Body of pancreas (tissue), 4 donors: ENCODE data around the gene DIP2A. TPM values are rescaled to one million over a fixed set of nuclear protein-coding genes. Genes with fewer than 3 reads are reported as not detected.

ENCODE experiments used
- ATAC-seq: fragments of 150-250 bp; one replicate; pipeline ENCODE4 v1.9.1; 2016
- DNase-seq, 4 donors: peaks; one replicate each; pipeline ENCODE4 v3.0.0-alpha.2; 2019
- H3K27ac ChIP-seq, 4 donors: fragments of 200-600 bp; sonication (generic); 1 replicate in 3 of 4; 2 replicates in 1 of 4; pipeline versions ENCODE4 v1.5.1 to v1.6.1; 2016 to 2019; ENCODE audit warnings: mild to moderate bottlenecking in 1 of 4, mixed read lengths in 1 of 4, moderate library complexity in 1 of 4
- H3K27me3 ChIP-seq, 2 donors: fragments of 200-600 bp; sonication (generic); one replicate each; pipeline ENCODE4 v1.6.0; 2016; ENCODE audit warnings: mild to moderate bottlenecking in 1 of 2
- H3K36me3 ChIP-seq, 2 donors: fragments of 200-600 bp; sonication (generic); replicated peaks in 1 of 2; 2 replicates each; pipeline ENCODE4 v1.5.1; 2016; ENCODE audit warnings: low read depth in 2 of 2; ENCODE audit not compliant: insufficient read depth in 1 of 2
- H3K4me1 ChIP-seq: fragments of 200-600 bp; sonication (generic); one replicate; pipeline ENCODE4 v1.6.0; 2016
- H3K4me3 ChIP-seq, 2 donors: fragments of 200-600 bp; sonication (generic); 1 replicate in 1 of 2; 2 replicates in 1 of 2; pipeline ENCODE4 v1.5.1; 2016 to 2019
- H3K9me3 ChIP-seq, 3 donors: fragments of 200-600 bp; sonication (generic); 1 replicate in 2 of 3; 2 replicates in 1 of 3; pipeline ENCODE4 v1.5.1; 2016
- CTCF ChIP-seq, 7 experiments: fragments of 450-650 bp in 4 of 7; fragments of 200-600 bp in 3 of 7; sonication (generic) in 3 of 7; IDR thresholded peaks; one replicate each; pipeline ENCODE4 v1.5.1; 2016 to 2019; ENCODE audit warnings: antibody characterized with exemption in 7 of 7
- POLR2A ChIP-seq, 3 donors: fragments of 450-650 bp; IDR thresholded peaks; one replicate each; pipeline ENCODE4 v1.6.1; 2016; ENCODE audit warnings: antibody characterized with exemption in 3 of 3, mild to moderate bottlenecking in 2 of 3
- WGBS, 2 donors: methylation state at CpG; one replicate each; pipeline ENCODE4 v1.1.5; 2017; 5-methylcytosine and 5-hydroxymethylcytosine counted together
- intact Hi-C: fragments of 100-400 bp; cut with DNase I; formaldehyde crosslinking; loops from one replicate; pipeline ENCODE4 v1.15.1; 2023
- total RNA-seq, 2 donors: library from RNA; depleted of rRNA; stranded (reverse); fragments of >200 nt; gene quantifications; one replicate each; pipeline ENCODE4 v1.1.0, GENCODE V29; 2016

The DIP2A gene
- total RNA-seq, 2 donors from 2014 or later: 28.5 to 44.2 TPM

DNA sequence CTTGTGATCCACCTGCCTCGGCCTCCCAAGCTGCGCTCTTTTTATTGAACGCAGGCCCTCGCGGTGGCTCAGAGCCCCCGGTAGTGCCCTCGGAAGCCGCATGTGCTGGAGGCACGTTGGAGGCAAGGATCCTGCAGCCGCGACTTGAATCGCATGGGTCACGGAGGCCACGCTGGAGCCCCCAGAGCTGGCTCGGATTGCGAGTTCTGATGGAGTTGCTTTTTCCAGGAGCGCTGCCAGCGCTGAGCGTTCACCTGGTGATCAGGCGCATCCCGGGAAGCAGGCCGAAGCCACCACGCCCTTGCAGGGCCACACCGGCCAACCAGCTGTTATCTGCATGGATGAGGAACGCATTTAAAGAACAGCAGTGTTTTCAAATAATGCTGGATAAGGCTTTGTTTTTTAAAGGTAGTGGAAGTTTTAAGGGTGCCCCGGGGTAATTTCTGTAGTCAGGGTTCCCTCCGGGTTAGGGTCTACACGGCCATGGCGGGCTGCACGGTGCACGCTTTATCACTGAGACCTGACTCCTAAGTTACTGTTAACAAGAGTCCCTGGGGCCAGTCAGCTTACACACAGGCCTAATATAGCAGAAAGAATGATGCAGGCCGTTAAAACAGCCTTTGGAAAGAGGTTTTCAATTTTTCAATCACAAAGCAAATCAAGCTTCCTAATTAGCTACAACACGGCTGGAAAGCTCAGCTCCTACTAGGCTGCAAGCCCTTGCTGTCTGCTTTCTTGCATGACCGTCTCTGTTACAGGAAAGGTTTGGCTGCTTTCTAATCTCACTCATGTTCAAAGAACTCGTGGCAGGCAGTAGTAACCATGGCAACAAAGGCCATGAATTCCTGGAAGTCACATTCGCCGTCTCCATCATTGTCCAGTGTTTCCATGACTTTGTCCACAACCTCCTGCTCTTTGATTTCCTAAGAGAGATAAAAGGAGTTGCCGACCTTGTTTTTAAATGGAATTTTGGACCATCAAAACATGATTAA is 140.2 kb downstream of the DIP2A start:
- Histone ChIP-seq H3K9me3 (peaks cover 0 to 9% (median 0%) of the 10 kb centered on the region in 3 donors), H3K36me3 (no peaks in the 10 kb centered on the region), H3K27me3 (no peaks in the 10 kb centered on the region), H3K4me1 (peaks cover 10% of the 10 kb centered on the region), H3K27ac (no peak overlapping the region), H3K4me3 (no peak overlapping the region)
- ATAC-seq (no peak), DNase-seq (peak in 2 of 4 donors; percentile 24 to 40)
- TF ChIP-seq POLR2A (IDR thresholded peaks at IDR 0.05) (no peak), CTCF (IDR thresholded peaks at IDR 0.05) (no peak)
- 76 to 79% methylated on average over 34 to 38 of the region's 38 CpGs for WGBS, 2 donors
- intact Hi-C loops: no loop called here

DNA sequence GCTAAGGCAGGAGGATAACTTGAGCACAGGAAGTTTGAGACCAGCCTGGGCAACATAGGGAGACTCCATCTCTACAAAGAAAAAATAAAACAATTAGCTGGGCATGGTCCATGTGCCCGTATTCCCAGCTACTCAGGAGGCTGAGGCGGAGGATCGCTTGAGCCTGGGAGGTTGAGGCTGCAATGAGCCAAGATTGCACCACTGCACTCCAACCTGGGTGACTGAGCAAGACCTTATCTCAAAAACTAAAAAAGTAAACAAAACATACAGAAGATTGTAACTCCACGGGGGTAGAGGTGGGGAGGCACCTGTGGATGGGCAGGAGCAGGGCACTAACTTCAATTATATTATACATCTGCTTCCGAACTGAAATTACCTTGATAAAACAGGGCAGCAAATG is 141.6 kb downstream of the DIP2A start:
- H3K36me3 ChIP-seq: no peaks in the 10 kb centered on the region
- TF ChIP-seq CTCF (IDR thresholded peaks at IDR 0.05) (no peak), POLR2A (IDR thresholded peaks at IDR 0.05) (no peak)
- DNase-seq (no peak), ATAC-seq (no peak)
- no peaks in the 10 kb centered on the region for H3K27me3 ChIP-seq
- no peak overlapping the region for H3K27ac ChIP-seq
- H3K4me3 ChIP-seq: no peak overlapping the region
- intact Hi-C loops: no loop called here
- H3K4me1 ChIP-seq: peaks cover 10% of the 10 kb centered on the region
- 60 to 76% methylated on average over 5 of the region's 5 CpGs for WGBS, 2 donors
- H3K9me3 ChIP-seq: no peaks in the 10 kb centered on the region

DNA sequence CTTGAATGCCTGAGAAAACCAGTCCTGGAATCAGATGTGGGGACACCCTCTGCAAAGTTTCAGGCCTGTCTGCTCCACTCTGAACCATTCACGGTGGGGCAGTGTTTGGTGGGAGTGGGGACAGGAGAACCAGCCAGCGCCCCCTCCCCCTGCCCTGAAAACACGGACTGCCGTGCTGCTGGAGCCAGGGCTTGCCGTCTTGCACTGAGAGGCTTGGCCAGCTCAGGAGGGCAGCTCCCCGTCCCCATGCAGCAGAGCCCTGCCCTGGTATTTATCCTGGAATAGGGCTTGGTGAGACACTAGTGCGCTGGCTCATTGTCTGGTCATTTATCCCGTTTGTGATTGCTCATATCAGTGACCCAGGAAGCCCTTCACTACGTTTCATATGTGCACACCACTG is 142.3 kb downstream of the DIP2A start:
- Histone ChIP-seq H3K4me3 (no peak overlapping the region), H3K9me3 (no peaks in the 10 kb centered on the region), H3K36me3 (no peaks in the 10 kb centered on the region), H3K4me1 (peaks cover 10% of the 10 kb centered on the region), H3K27ac (no peak overlapping the region), H3K27me3 (no peaks in the 10 kb centered on the region)
- intact Hi-C loops: no loop called here
- 38 to 56% methylated on average over 3 to 9 of the region's 9 CpGs for WGBS, 2 donors
- DNase-seq: no peak
- TF ChIP-seq CTCF (IDR thresholded peaks at IDR 0.05) (no peak), POLR2A (IDR thresholded peaks at IDR 0.05) (no peak)
- ATAC-seq: no peak

GRCh38 chr21:46603228-46603627 is 144.5 kb downstream of the DIP2A start:
- no peak overlapping the region for H3K4me3 ChIP-seq

More at GRCh38 chr21:46603228-46603627, 144.5 kb downstream of the DIP2A start:
- intact Hi-C loops: no loop called here
- Histone ChIP-seq H3K27me3 (no peaks in the 10 kb centered on the region), H3K9me3 (no peaks in the 10 kb centered on the region), H3K36me3 (no peaks in the 10 kb centered on the region), H3K4me1 (peaks cover 10% of the 10 kb centered on the region), H3K27ac (no peak overlapping the region)
- no peak for ATAC-seq
- 34 to 41% methylated on average over 8 to 9 of the region's 9 CpGs for WGBS, 2 donors
- no peak for TF ChIP-seq CTCF (IDR thresholded peaks at IDR 0.05)
- TF ChIP-seq POLR2A (IDR thresholded peaks at IDR 0.05): no peak
- DNase-seq: no peak
